Measurements from ENCODE around the gene MTCL3.
A peak's percentile ranks its signal among the peaks of the same experiment; 100 is the strongest.

The MTCL3 gene

DNA sequence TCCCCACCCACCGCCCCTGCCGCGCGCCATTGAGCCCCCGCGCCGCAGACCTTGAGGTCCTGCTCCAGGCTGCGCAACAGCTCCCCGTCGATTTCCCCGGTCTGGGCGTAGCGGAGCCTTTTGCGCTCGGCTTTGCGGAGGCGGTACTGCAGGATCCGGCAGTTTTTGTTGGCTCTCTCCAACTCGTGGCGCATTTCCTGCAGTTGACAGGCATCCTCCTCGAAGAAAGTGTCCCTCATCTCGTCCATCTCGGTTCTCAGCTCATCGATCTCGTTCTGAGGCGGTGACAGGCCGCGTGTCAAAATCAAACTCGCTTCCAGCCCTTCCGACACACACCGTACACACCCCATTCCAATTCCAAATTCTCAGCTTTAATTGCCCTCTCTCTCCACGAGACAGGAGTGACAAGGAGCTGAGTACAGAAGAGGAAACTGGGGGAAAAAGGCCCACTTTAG, 4.3 kb downstream of the MTCL3 start:
- Histone ChIP-seq H3K9me3 (ENCODE audit: low read length) (no peaks in the 10 kb centered on the region), H3K4me3 (ENCODE audit: low read depth, low read length, poor library complexity, severe bottlenecking) (peak overlapping the region; percentile 68), H3K79me2 (ENCODE audit: insufficient read depth, low read depth, low read length) (no peaks in the 10 kb centered on the region), H4K20me1 (ENCODE audit: insufficient read depth, low read length) (no peaks in the 10 kb centered on the region), H3K4me2 (ENCODE audit: low read length) (peak overlapping the region; percentile 78), H2AFZ (ENCODE audit: low read length) (no peak overlapping the region), H3K9me2 (ENCODE audit: insufficient read depth, low read length) (no peaks in the 10 kb centered on the region), H3K36me3 (ENCODE audit: insufficient read depth, low read length) (no peaks in the 10 kb centered on the region), H3K4me1 (ENCODE audit: insufficient read depth, low read length, poor library complexity, severe bottlenecking) (no peaks in the 10 kb centered on the region), H3K27ac (ENCODE audit: low read depth, low read length, poor library complexity, severe bottlenecking) (no peak overlapping the region)
- TF ChIP-seq, protein P1, sequence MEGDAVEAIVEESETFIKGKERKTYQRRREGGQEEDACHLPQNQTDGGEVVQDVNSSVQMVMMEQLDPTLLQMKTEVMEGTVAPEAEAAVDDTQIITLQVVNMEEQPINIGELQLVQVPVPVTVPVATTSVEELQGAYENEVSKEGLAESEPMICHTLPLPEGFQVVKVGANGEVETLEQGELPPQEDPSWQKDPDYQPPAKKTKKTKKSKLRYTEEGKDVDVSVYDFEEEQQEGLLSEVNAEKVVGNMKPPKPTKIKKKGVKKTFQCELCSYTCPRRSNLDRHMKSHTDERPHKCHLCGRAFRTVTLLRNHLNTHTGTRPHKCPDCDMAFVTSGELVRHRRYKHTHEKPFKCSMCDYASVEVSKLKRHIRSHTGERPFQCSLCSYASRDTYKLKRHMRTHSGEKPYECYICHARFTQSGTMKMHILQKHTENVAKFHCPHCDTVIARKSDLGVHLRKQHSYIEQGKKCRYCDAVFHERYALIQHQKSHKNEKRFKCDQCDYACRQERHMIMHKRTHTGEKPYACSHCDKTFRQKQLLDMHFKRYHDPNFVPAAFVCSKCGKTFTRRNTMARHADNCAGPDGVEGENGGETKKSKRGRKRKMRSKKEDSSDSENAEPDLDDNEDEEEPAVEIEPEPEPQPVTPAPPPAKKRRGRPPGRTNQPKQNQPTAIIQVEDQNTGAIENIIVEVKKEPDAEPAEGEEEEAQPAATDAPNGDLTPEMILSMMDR (conservative IDR thresholded peaks at IDR 0.05; ENCODE audit: low read length): no peak
- no peak for TF ChIP-seq EZH2phosphoT487 (IDR thresholded peaks at IDR 0.05; ENCODE audit: borderline replicate concordance, low read depth, low read length)
- ChIA-PET POLR2A (interaction anchor here (0.6 kb wide), 1 partner anchor 811 kb away, joined by 3 read pairs; no protein-coding TSS in a partner anchor), CTCF (ENCODE audit: unreplicated experiment) (no interaction called here)
- intact Hi-C loops (cut with micrococcal nuclease; ENCODE audit: unreplicated experiment): no loop called here
- BruUV-seq (replicated peaks): no TSS peak
- DNase-seq (ENCODE audit: low spot score): no peak

GRCh38 chr6:127514179-127514772, 4.9 kb downstream of the MTCL3 start:
- TF ChIP-seq EZH2phosphoT487 (IDR thresholded peaks at IDR 0.05; ENCODE audit: borderline replicate concordance, low read depth, low read length): no peak
- TF ChIP-seq, protein P1 (conservative IDR thresholded peaks at IDR 0.05; ENCODE audit: low read length): no peak
- intact Hi-C loops (cut with micrococcal nuclease; ENCODE audit: unreplicated experiment): no loop called here
- Histone ChIP-seq H3K9me2 (ENCODE audit: insufficient read depth, low read length) (no peaks in the 10 kb centered on the region), H3K4me3 (ENCODE audit: low read depth, low read length, poor library complexity, severe bottlenecking) (no peak overlapping the region), H3K36me3 (ENCODE audit: insufficient read depth, low read length) (no peaks in the 10 kb centered on the region), H3K9me3 (ENCODE audit: low read length) (no peaks in the 10 kb centered on the region), H3K27ac (ENCODE audit: low read depth, low read length, poor library complexity, severe bottlenecking) (no peak overlapping the region), H3K79me2 (ENCODE audit: insufficient read depth, low read depth, low read length) (no peaks in the 10 kb centered on the region), H3K4me1 (ENCODE audit: insufficient read depth, low read length, poor library complexity, severe bottlenecking) (no peaks in the 10 kb centered on the region), H2AFZ (ENCODE audit: low read length) (no peak overlapping the region), H4K20me1 (ENCODE audit: insufficient read depth, low read length) (no peaks in the 10 kb centered on the region), H3K4me2 (ENCODE audit: low read length) (no peak overlapping the region)
- BruUV-seq (replicated peaks): no TSS peak
- POLR2A ChIA-PET: no interaction called here
- CTCF ChIA-PET (ENCODE audit: unreplicated experiment): no interaction called here
- DNase-seq (ENCODE audit: low spot score): no peak

- H3K27ac ChIP-seq (ENCODE audit: low read depth, low read length, poor library complexity, severe bottlenecking): no peak overlapping the region
- ChIA-PET POLR2A (no interaction called here), CTCF (ENCODE audit: unreplicated experiment) (no interaction called here)
- no peak overlapping the region for H3K4me2 ChIP-seq (ENCODE audit: low read length)
- no peaks in the 10 kb centered on the region for H3K79me2 ChIP-seq (ENCODE audit: insufficient read depth, low read depth, low read length)
- BruUV-seq (replicated peaks): no TSS peak
- no peak overlapping the region for H3K4me3 ChIP-seq (ENCODE audit: low read depth, low read length, poor library complexity, severe bottlenecking)
- no peak for TF ChIP-seq EZH2phosphoT487 (IDR thresholded peaks at IDR 0.05; ENCODE audit: borderline replicate concordance, low read depth, low read length)
- TF ChIP-seq, protein P1 (conservative IDR thresholded peaks at IDR 0.05; ENCODE audit: low read length): no peak
- H3K36me3 ChIP-seq (ENCODE audit: insufficient read depth, low read length): no peaks in the 10 kb centered on the region
- H3K9me3 ChIP-seq (ENCODE audit: low read length): no peaks in the 10 kb centered on the region
- no peaks in the 10 kb centered on the region for H3K9me2 ChIP-seq (ENCODE audit: insufficient read depth, low read length)
- no peak overlapping the region for H2AFZ ChIP-seq (ENCODE audit: low read length)
- intact Hi-C loops (cut with micrococcal nuclease; ENCODE audit: unreplicated experiment): no loop called here
- no peaks in the 10 kb centered on the region for H4K20me1 ChIP-seq (ENCODE audit: insufficient read depth, low read length)
- DNase-seq (ENCODE audit: low spot score): no peak
- no peaks in the 10 kb centered on the region for H3K4me1 ChIP-seq (ENCODE audit: insufficient read depth, low read length, poor library complexity, severe bottlenecking)
Observed at GRCh38 chr6:127513425-127513824, 5.7 kb downstream of the MTCL3 start.

Data from OCI-LY7 (cell line).